Renal pelvis (tissue), 4 donors: ENCODE results near the gene SSU72. TPM values are rescaled to one million over a fixed set of nuclear protein-coding genes. Genes with fewer than 3 reads are reported as not detected.
"Not testable (repeated sequence)": the region's sequence is repeated elsewhere in the genome, so short reads cannot be mapped to it uniquely, and the experiment has no call there.

Source experiments
- DNase-seq: peaks from one replicate; pipeline ENCODE4 v3.0.0-alpha.2; 2013
- polyA plus RNA-seq, 3 donors: library from polyadenylated mRNA; unstranded; fragments of 120-200 nt; gene quantifications; one replicate each; pipeline ENCODE4 v1.2.1, GENCODE V29; 2013; ENCODE audit not compliant: insufficient read length in 3 of 3

The SSU72 gene
- polyA plus RNA-seq, 3 donors: 84.8 to 85.3 (median 84.9) TPM

GRCh38 chr1:1543706-1544099 is 31.0 kb downstream of the SSU72 start:
- no peak for DNase-seq

DNA sequence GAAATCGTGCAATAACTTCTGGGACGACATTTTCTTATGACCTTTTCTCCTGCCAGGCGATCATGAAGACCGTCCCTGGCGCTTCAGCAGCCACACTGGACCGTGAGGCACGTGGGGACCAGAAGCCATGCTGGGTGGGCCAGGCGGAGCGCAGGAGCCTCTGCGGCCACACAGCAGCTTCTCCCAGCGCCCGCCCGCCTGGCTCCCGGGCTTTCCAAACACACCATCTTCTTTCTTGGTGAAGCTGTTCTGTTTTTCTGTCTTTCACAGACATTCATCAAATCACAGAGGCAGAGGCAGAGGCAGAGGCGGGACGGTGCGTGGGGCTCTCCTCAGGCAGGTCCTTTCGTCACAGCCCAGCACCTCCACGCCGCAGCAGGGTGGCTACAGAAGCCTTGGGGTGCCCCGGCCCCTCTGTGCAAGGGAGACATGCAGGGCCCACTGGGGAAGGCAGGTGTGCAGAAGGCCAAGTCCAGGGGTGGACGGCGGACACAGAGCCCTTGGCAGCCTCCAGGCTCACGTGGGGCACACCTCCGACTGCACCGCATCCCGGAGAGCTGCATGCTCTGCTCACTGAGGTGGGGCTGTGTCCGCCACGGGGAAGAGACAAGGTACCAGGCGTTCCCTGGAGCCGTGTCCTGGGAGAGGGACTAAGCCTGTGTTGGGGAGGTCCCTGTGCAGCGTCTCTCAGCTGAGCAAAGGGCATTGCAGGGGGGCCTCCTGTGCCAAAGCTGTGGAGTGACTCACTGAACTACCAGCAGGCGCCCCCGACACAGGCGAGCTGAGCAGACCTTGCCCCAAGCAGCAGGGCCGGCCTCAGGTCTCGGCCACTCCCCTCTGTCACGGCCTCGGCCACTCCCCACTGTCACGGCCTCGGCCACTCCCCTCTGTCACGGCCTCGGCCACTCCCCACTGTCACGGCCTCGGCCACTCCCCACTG is 31.6 kb downstream of the SSU72 start:
- no peak for DNase-seq

DNA sequence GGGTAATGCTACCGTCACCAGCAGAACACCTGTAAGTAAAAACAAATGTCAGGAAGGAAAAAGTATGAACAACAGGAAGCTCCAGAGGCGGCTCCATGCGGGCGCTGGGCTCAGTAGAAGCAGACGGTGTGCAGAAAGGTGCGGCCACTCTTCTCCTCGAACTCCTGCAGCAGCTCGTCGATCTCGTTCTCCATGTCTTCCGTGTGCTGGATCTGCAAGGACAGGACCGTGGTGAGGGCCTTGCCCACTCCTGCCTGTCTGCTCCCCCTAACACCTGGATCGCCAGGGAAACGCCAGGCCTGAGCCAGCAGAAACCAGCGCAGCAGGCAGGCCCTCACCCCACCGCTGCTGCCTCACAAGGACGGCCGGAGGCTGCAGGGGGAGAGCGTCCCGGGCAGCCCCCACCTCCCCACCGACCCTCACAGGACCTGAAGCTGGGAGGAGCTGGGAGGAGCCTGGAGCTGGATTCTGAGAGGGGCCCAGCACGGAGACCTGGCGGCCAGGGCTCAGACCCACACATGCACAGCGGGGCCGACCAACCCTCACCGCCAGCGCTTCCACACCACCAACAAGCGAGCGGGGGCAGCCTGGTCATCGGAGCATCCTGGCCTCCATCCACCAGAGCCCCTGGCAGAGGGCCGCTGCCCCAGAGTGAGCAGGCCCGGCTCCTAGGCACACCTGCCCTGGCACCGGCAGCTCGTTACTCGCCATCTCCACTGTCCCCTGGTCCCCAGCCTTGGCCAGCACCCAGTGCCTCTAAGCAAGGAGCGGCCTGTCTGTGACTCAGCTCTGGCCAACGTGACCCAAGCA is 32.5 kb downstream of the SSU72 start:
- no peak for DNase-seq

- no peak for DNase-seq
Observed at GRCh38 chr1:1540818-1541628, 33.6 kb downstream of the SSU72 start.

- peak; percentile 77 for DNase-seq
Observed at GRCh38 chr1:1540090-1540817, 34.4 kb downstream of the SSU72 start, which contains the start of gene TMEM240. Gene TMEM240 (minus strand): TSS chr1:1540624. CDS start chr1:1540346, 278 bp downstream.

DNA sequence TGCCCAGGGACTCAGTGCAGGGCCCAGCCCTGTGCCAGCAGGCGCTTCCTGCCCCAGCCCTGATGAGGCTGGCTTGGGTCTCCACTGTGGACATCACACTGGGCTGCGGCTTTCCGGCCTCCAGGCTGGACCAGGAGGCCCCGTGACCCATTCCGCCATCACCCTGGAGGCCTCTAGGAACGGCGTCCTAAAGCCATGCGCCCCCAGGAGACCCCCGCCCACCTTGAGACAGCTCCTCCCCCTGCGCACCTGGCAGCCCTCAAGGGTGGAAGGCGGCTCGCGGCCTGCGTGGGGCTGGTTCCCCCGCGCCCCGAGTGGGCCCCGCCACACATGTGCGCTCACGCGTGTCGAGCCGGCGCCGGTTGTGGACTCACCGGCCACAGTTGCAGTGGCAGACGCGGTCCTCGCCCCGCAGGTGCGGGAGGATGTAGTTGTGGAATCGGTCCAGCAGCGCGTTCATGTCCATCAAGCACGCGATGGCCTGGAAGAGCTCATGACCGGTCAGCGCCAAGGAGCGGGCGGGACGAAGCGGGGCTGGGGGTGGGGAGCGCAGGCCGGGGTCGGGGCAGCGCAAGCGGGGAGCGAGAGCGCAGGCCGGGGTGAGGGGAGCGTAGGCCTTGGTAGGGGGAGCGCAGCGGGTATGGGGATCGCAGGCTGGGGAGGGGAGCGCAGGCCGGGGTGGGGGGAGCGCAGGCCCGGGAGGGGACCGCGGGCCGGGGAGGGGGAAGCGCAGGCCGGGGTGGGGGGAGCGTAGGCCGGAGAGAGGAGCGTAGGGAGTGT is 35.2 kb downstream of the SSU72 start:
- DNase-seq: peak; percentile 50

GRCh38 chr1:1538989-1539309 is 35.7 kb downstream of the SSU72 start:
- DNase-seq: no peak

DNA sequence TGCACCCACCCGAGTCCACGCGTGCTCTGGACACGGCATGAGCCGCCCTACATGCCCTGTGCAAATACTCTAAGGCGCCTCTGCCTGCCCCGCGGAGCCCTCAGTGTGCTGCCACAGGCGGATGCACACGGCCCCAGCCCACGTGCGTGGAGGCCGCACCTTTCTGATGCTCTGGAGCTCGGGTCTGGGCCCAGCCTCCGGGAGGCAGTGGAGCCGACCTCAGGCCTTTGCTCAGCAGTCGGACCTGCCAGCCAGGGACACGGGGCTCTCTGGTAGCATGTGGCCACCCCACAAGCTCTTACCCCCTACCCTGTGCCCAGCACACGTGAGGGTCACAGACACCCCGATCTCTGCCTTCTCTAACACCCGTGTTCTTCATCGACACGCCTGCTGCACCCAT is 36.3 kb downstream of the SSU72 start:
- DNase-seq: no peak

DNA sequence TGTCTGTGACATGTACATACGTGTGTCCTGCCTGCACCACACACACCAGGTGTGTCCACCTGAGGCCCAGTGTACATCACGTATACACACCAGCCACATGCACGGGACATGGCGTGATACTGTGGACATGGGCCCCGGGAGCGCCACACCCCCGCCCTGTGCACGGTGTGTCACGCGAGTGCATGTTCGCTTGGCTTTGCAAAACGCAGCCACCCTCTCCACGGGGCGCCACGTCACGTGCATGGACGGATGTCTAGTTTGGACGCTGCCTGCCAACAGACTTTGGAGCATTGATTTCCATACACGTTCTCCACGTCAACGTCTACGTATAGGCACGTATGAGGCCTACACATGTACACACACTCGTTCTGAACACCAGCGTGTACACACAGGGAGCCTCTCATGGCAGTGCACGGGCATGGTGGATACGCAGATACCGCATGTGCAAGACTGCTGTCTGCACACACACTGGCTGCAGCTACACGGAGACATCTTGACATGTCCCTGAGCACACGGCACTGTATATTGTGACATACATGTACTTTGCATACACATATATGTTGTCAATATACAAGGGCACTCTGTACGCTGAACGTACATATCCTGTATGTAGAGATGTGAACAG is 36.9 kb downstream of the SSU72 start:
- DNase-seq: no peak

DNA sequence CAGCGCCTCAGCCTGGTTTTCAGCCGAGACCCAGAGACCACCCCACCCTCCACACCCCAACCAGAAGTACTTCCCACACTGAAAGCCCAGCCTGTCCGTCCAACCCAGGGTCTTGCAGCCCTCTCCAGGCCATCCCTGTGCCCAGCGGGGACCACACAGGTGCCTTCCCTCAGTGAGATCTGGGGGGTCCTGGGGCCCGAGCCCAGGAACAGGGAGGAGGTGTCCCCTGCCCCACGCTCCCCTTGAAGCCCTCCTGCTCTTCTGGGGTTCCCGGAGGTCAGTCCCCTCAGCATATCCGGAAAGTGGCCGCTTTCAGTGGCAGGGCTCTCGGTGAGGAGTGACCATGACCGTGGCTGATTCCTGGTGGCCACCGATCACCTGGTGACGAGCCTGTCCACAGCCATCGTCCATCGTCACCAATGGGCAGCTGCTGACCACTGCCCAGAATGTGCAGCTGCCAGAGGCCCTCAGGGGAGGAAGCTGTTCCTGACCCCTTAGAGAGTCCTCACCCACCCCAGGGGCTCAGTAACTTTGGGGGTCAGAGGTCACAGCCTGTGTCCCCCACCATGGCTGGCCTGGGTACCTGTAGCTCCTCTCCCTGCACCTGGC is 37.6 kb downstream of the SSU72 start:
- DNase-seq: no peak

DNA sequence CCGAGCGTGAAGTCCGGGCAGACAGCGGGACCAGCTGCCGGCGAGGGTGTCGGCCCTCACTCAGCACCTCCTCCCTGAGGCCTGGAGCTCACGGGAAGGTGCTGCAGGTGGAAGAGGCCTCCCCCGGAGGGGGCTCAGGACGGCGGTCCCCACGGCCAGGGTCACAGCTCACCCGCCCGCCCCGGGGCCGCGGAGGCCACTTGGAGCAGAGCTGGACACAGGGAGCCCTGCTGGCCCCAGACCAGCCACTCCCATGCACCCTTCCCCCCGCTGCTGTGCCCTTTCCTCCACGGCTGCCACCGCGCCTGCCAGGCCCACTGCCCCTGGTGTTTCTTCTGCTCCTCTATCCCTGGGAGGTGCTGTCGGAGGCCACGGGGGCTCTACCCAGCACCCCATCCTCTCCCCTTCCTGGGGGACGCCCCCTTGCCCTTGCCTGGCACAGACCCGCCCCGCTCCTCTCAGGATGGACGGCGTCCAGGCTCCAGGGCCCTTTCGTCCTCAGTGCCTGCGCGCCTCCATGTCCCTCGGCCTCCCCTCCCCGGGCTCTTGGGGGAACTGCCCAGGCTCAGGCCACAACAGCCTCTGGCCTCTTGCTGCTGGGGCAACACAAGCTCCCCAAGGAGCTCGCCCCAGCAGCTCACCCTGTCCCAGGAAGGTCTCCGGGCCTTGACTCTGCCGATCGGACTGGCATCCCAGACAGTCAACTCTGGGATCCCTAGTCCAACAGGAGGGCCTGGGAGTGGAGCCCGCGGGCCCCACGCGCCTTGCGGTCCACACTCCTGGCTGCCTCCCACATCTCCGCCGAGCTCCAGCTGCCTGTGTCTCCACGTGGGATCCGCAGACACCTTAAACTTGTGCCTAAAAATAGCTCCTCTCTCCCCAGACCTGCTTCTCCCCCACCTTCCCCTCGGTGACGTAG is 38.4 kb downstream of the SSU72 start:
- no peak for DNase-seq

GRCh38 chr1:1535201-1536018 is 39.3 kb downstream of the SSU72 start:
- no peak for DNase-seq

- DNase-seq: no peak
Observed at GRCh38 chr1:1534401-1535154, 40.1 kb downstream of the SSU72 start.

GRCh38 chr1:1533894-1534291 is 40.8 kb downstream of the SSU72 start:
- DNase-seq: not testable (repeated sequence)

- DNase-seq: not testable (repeated sequence)
Observed at GRCh38 chr1:1533176-1533893, 41.3 kb downstream of the SSU72 start.

- no peak for DNase-seq
Observed at GRCh38 chr1:1531947-1532346, 42.7 kb downstream of the SSU72 start.
